BE2C (cell line): ENCODE data around the gene GALNT2.
A peak's percentile ranks its signal among the peaks of the same experiment; 100 is the strongest.

ENCODE experiments used
- DNase-seq: peaks from one replicate; pipeline ENCODE4 v3.0.0-alpha.2; 2020
- H3K27me3 ChIP-seq: fragments of 250-450 bp; sonication (Bioruptor Pico); 2 replicates; pipeline ENCODE4 v1.5.1; 2020; ENCODE audit warnings: mild to moderate bottlenecking
- H3K36me3 ChIP-seq: fragments of 250-450 bp; sonication (Bioruptor Pico); 2 replicates; pipeline ENCODE4 v1.5.1; 2020; ENCODE audit warnings: mild to moderate bottlenecking
- H3K4me1 ChIP-seq: fragments of 250-450 bp; sonication (Bioruptor Pico); 2 replicates; pipeline ENCODE4 v1.5.1; 2020
- H3K4me3 ChIP-seq: 2 replicates; pipeline ENCODE4 v1.5.1; 2011; ENCODE audit warnings: low read depth, low read length
- H3K9me3 ChIP-seq: fragments of 250-450 bp; sonication (Bioruptor Pico); 2 replicates; pipeline ENCODE4 v1.5.1; 2020
- CTCF ChIP-seq: IDR thresholded peaks from 2 replicates; pipeline ENCODE4 v1.5.1; 2012; ENCODE audit warnings: mild to moderate bottlenecking, low read depth, low read length

GALNT2 gene

GRCh38 chr1:230083746-230084407, 16.8 kb downstream of the GALNT2 start:
- no peaks in the 10 kb centered on the region for H3K27me3 ChIP-seq
- no peak for DNase-seq
- TF ChIP-seq CTCF: no peak
- no peak overlapping the region for H3K4me3 ChIP-seq
- peaks cover 4% of the 10 kb centered on the region for H3K36me3 ChIP-seq
- H3K4me1 ChIP-seq: peaks cover 28% of the 10 kb centered on the region
- H3K9me3 ChIP-seq: no peaks in the 10 kb centered on the region

GRCh38 chr1:230084408-230085177, 17.6 kb downstream of the GALNT2 start:
- Histone ChIP-seq H3K4me3 (no peak overlapping the region), H3K36me3 (peaks cover 9% of the 10 kb centered on the region), H3K4me1 (peaks cover 28% of the 10 kb centered on the region), H3K27me3 (no peaks in the 10 kb centered on the region), H3K9me3 (no peaks in the 10 kb centered on the region)
- DNase-seq: peak; percentile 66
- no peak for TF ChIP-seq CTCF

- TF ChIP-seq CTCF: no peak
- H3K4me3 ChIP-seq: no peak overlapping the region
- no peaks in the 10 kb centered on the region for H3K9me3 ChIP-seq
- peaks cover 28% of the 10 kb centered on the region for H3K4me1 ChIP-seq
- peaks cover 10% of the 10 kb centered on the region for H3K36me3 ChIP-seq
- no peaks in the 10 kb centered on the region for H3K27me3 ChIP-seq
- DNase-seq: no peak
Observed at GRCh38 chr1:230085178-230085515, 18.1 kb downstream of the GALNT2 start.

GRCh38 chr1:230086151-230086550, 19.1 kb downstream of the GALNT2 start:
- Histone ChIP-seq H3K4me1 (peaks cover 28% of the 10 kb centered on the region), H3K9me3 (no peaks in the 10 kb centered on the region), H3K36me3 (peaks cover 10% of the 10 kb centered on the region), H3K4me3 (no peak overlapping the region), H3K27me3 (no peaks in the 10 kb centered on the region)
- no peak for TF ChIP-seq CTCF
- no peak for DNase-seq

GRCh38 chr1:230087028-230087716, 20.1 kb downstream of the GALNT2 start:
- Histone ChIP-seq H3K27me3 (no peaks in the 10 kb centered on the region), H3K4me3 (no peak overlapping the region), H3K4me1 (peaks cover 28% of the 10 kb centered on the region), H3K36me3 (peaks cover 11% of the 10 kb centered on the region), H3K9me3 (no peaks in the 10 kb centered on the region)
- TF ChIP-seq CTCF: peak; percentile 10; the same call in 1 of the 2 replicates
- peak; percentile 67 for DNase-seq
